ENCODE data around the gene RIMKLB. TPM values are rescaled to one million over a fixed set of nuclear protein-coding genes. Genes with fewer than 3 reads are reported as not detected.

The RIMKLB gene
- total RNA-seq, 4 donors from 2014 or later: 11.8 to 29.6 (median 14.4) TPM

DNA sequence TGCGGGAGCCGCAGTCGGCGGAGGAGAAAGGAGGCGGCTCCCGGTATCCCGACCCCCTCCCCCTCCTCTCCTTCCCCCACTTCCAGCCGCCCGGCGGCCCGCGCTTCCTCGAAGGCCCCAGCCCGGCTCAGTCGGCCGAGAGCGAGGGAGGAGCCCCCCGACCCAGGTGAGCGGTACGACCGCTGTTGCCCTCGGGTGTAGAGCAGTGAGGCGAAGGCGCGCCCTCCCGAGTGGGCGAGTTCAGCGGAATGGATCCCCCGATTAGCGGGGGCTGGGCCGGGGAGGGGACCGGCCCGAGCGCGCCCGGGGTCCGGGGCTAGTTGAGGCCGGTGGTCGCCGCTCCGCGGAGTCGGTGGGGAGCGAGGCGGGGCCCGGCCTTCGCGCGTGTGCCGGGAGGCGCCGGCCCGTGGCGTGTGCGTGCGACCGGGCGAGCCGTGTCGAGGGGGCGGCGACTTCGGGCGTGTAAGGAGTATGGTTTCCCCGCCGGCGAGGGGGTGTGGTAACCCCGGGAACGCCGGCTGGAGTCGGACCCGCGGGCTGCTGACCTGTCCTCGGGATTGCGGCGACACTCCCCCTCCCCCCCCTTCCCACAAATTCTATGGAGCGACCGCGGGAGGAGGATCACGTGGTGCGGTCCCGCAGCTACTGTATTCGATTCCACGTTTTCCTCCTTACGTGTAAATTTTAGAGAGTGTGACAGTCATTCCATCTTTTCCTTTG lies 501 bp downstream of the RIMKLB start:
- no peaks in the 10 kb centered on the region for H3K27me3 ChIP-seq
- no peaks in the 10 kb centered on the region for H3K9me3 ChIP-seq
- peak overlapping the region; percentile 94 for H3K27ac ChIP-seq
- no peaks in the 10 kb centered on the region for H3K36me3 ChIP-seq
- WGBS: 2% methylated on average over 18 of the region's 85 CpGs
- no peak for TF ChIP-seq POLR2AphosphoS5 (IDR thresholded peaks at IDR 0.05)
- no peak for TF ChIP-seq POLR2A (IDR thresholded peaks at IDR 0.05)
- TF ChIP-seq EP300 (IDR thresholded peaks at IDR 0.05): no peak
- TF ChIP-seq, protein P1, sequence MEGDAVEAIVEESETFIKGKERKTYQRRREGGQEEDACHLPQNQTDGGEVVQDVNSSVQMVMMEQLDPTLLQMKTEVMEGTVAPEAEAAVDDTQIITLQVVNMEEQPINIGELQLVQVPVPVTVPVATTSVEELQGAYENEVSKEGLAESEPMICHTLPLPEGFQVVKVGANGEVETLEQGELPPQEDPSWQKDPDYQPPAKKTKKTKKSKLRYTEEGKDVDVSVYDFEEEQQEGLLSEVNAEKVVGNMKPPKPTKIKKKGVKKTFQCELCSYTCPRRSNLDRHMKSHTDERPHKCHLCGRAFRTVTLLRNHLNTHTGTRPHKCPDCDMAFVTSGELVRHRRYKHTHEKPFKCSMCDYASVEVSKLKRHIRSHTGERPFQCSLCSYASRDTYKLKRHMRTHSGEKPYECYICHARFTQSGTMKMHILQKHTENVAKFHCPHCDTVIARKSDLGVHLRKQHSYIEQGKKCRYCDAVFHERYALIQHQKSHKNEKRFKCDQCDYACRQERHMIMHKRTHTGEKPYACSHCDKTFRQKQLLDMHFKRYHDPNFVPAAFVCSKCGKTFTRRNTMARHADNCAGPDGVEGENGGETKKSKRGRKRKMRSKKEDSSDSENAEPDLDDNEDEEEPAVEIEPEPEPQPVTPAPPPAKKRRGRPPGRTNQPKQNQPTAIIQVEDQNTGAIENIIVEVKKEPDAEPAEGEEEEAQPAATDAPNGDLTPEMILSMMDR (IDR thresholded peaks at IDR 0.05): no peak
- peak; percentile 78 to 88 for DNase-seq (ENCODE audit: low spot score in 2 of 2)
- H3K4me1 ChIP-seq: peaks cover 41% of the 10 kb centered on the region
- H3K4me3 ChIP-seq: peak overlapping the region; percentile 99

DNA sequence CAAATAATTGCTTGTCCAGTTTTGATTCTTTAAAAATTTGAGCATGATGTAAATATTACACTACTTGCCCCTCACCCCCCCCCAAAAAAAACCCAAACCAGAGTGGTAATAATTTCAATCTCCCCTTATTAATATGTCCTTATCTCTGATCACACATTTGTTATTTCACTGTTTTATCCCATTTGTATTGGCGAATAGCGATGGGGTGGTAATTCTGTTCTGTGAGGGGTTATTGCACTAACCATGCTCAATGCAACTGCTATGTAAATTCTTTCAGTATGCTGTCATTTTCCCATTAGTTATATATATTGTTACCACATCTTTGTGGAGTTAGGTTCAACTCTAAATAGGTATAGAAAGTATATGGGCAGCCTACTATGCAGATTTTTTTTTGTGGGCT lies 1.1 kb downstream of the RIMKLB start:
- H3K27ac ChIP-seq: no peak overlapping the region
- no peaks in the 10 kb centered on the region for H3K9me3 ChIP-seq
- H3K4me1 ChIP-seq: peaks cover 41% of the 10 kb centered on the region
- no peaks in the 10 kb centered on the region for H3K27me3 ChIP-seq
- TF ChIP-seq EP300 (IDR thresholded peaks at IDR 0.05): no peak
- TF ChIP-seq, protein P1 (IDR thresholded peaks at IDR 0.05): no peak
- no peak for TF ChIP-seq POLR2AphosphoS5 (IDR thresholded peaks at IDR 0.05)
- TF ChIP-seq POLR2A (IDR thresholded peaks at IDR 0.05): no peak
- 20% methylated on average over 2 of the region's 2 CpGs for WGBS
- H3K36me3 ChIP-seq: no peaks in the 10 kb centered on the region
- DNase-seq (ENCODE audit: low spot score in 2 of 2): no peak
- peak overlapping the region; percentile 99 for H3K4me3 ChIP-seq

DNA sequence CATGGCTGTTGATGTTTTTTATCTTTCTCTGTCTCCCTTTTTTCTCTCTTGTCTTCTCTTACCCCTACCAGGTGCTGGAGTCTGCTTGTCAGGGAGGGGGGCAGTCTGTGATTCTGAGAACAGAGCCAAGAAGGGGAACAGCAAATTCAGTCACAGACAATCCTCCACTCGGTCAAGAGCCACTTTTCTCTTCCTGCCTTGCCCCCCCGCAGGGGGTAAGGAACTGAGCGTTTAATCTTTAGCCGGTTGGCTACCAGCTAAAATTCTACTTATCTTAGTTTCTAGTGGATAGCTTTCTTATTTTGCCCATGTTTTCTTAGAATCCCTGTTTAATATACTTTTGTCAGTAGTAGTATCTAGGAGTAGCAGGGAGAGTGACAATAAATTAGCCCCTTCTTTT lies 1.9 kb downstream of the RIMKLB start:
- DNase-seq (ENCODE audit: low spot score in 2 of 2): no peak
- no peaks in the 10 kb centered on the region for H3K27me3 ChIP-seq
- no peaks in the 10 kb centered on the region for H3K9me3 ChIP-seq
- H3K4me3 ChIP-seq: no peak overlapping the region
- 45% methylated on average over 4 of the region's 4 CpGs for WGBS
- peaks cover 41% of the 10 kb centered on the region for H3K4me1 ChIP-seq
- no peaks in the 10 kb centered on the region for H3K36me3 ChIP-seq
- no peak overlapping the region for H3K27ac ChIP-seq
- TF ChIP-seq POLR2AphosphoS5 (IDR thresholded peaks at IDR 0.05) (no peak), EP300 (IDR thresholded peaks at IDR 0.05) (no peak), POLR2A (IDR thresholded peaks at IDR 0.05) (no peak)
- TF ChIP-seq, protein P1 (IDR thresholded peaks at IDR 0.05): no peak

DNA sequence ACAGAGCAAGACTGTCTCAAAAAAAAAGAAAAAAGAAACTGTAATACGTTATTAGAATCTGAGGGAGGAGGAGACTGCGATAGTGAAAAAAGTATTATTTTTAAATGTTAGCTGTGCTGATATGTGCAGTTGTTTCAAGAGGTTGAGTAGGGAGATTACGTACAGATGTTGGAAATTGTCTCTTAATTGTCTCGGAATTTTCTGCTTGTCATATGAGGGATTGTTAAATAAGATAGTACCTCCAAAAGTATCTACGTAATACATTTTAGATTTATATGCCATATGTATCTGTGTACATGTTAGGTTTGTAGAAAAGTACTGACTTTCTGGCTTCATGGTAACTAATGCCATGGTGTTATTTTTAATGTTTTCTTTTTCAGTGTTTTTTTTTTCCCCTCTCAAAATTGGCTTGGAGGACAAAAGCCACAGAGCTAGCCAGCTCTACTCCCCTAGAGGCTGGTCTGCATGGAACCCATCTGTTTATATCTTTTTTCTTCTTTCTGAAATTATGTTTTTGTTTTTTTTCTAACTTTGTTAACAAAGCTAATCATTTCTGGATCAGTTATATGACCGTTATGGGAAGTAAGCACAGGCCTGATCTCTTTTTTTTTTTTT lies 3.4 kb downstream of the RIMKLB start:
- Histone ChIP-seq H3K4me3 (no peak overlapping the region), H3K27ac (no peak overlapping the region), H3K36me3 (no peaks in the 10 kb centered on the region), H3K27me3 (no peaks in the 10 kb centered on the region), H3K9me3 (no peaks in the 10 kb centered on the region), H3K4me1 (peaks cover 41% of the 10 kb centered on the region)
- TF ChIP-seq, protein P1 (IDR thresholded peaks at IDR 0.05): no peak
- TF ChIP-seq EP300 (IDR thresholded peaks at IDR 0.05): no peak
- no peak for TF ChIP-seq POLR2AphosphoS5 (IDR thresholded peaks at IDR 0.05)
- TF ChIP-seq POLR2A (IDR thresholded peaks at IDR 0.05): no peak
- DNase-seq (ENCODE audit: low spot score in 2 of 2): no peak
- 65% methylated on average over 6 of the region's 6 CpGs for WGBS

DNA sequence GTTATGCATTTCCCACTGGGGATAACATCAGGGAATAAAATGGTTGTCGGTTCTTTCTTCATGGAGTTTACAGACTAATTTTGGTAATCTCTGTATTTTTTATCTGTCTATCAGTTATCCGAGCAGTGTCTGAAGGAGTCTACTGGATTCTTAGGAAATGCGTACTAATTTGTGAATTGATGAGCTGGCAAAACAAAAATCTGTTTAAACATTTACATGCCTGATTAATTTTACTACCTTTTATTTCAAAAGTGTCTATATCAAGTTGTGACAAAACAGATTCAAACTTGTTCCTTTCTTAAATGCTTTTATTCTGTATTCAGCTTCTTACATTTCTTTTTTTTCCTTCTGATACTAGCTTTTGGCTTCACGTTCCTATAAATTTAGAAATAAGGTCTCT lies 4.4 kb downstream of the RIMKLB start:
- DNase-seq (ENCODE audit: low spot score in 2 of 2): no peak
- peaks cover 35% of the 10 kb centered on the region for H3K4me1 ChIP-seq
- WGBS: 60% methylated on average over 4 of the region's 4 CpGs
- H3K27me3 ChIP-seq: no peaks in the 10 kb centered on the region
- no peaks in the 10 kb centered on the region for H3K9me3 ChIP-seq
- no peak overlapping the region for H3K4me3 ChIP-seq
- TF ChIP-seq, protein P1 (IDR thresholded peaks at IDR 0.05): no peak
- no peak for TF ChIP-seq POLR2A (IDR thresholded peaks at IDR 0.05)
- no peak for TF ChIP-seq EP300 (IDR thresholded peaks at IDR 0.05)
- TF ChIP-seq POLR2AphosphoS5 (IDR thresholded peaks at IDR 0.05): no peak
- no peaks in the 10 kb centered on the region for H3K36me3 ChIP-seq
- H3K27ac ChIP-seq: no peak overlapping the region
